Activated naive CD8-positive, alpha-beta T cell treated with anti-CD3 and anti-CD28 coated beads, Interleukin-2, amount 10 ng/mL, durations not matched to agents 7 days and 5 days (primary cell): ENCODE measurements around the gene CSNK2A1. TPM values are rescaled to one million over a fixed set of nuclear protein-coding genes. Genes with fewer than 3 reads are reported as not detected.

Experiments used
- ATAC-seq: fragments of 150-1000 bp; cut with Tn5 transposase; one replicate; pipeline ENCODE4 v1.10.0; 2021; ENCODE audit warnings: low read depth, moderate library complexity
- POLR2A ChIA-PET: fragments of 350-600 bp; sonication (Branson Sonifier 250); formaldehyde crosslinking; loops from one replicate; lab custom pipeline; 2021; ENCODE audit warnings: antibody characterized with exemption; lab: Charles Lee
- DNase-seq: peaks from one replicate; pipeline ENCODE4 v3.0.0; 2021
- H3K27ac Mint-ChIP-seq: one replicate; pipeline ENCODE4 v1.8.0; 2022; ENCODE audit warnings: mild to moderate bottlenecking, mixed read lengths
- H3K27me3 Mint-ChIP-seq: one replicate; pipeline ENCODE4 v1.8.0; 2022; ENCODE audit warnings: mild to moderate bottlenecking, moderate library complexity, mixed read lengths
- H3K36me3 Mint-ChIP-seq: one replicate; pipeline ENCODE4 v1.8.0; 2021; ENCODE audit warnings: mild to moderate bottlenecking, mixed read lengths
- H3K4me1 Mint-ChIP-seq: one replicate; pipeline ENCODE4 v1.8.0; 2021; ENCODE audit warnings: mixed read lengths
- H3K4me3 Mint-ChIP-seq: one replicate; pipeline ENCODE4 v1.8.0; 2022; ENCODE audit warnings: mild to moderate bottlenecking, moderate library complexity, mixed read lengths
- H3K9me3 Mint-ChIP-seq: one replicate; pipeline ENCODE4 v1.8.0; 2021; ENCODE audit warnings: mixed read lengths
- total RNA-seq, 2 experiments: library from RNA; stranded (reverse); gene quantifications; one replicate each; pipeline ENCODE4 v1.2.3, GENCODE V29; 2021

The CSNK2A1 gene
- total RNA-seq, 2 experiments from 2014 or later = 113 to 114 TPM

DNA sequence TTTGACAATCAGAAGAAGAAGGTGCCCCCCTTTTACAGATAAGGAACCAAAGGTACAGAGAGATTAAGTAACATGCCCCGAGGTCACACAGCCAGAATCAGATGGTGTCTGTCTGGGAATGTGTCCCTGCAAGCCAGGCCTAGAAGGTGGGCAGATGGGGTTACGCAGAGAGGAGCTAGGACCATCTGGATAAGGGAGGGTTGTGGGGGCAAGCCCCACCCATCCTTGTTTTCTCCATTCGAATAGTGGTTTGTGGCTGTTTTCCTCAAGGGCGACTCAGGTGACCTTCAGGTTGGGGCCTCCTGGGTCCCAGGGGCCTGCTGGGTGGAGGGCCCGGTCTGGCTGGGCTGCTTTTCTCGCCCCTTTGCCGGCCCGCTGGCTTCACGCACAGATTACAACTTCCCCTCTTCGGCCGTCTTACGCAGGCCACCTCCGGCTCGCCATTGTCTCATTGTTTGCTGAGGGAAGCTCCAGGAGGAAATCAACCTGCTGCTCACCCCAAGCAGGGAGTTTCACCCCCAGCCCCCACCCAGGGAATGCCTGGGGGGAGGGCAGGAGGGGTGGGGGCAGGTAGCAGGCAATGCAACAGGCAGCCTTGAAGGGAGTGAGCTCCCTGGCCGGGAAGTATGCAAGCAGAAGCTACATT, 30.8 kb upstream of the CSNK2A1 start:
- Mint-ChIP-seq H3K36me3 (no peaks in the 10 kb centered on the region), H3K4me1 (no peaks in the 10 kb centered on the region), H3K4me3 (no peak overlapping the region), H3K27me3 (peaks cover 17% of the 10 kb centered on the region), H3K9me3 (no peaks in the 10 kb centered on the region), H3K27ac (no peak overlapping the region)
- ATAC-seq (no peak), DNase-seq (no peak)
- POLR2A ChIA-PET = no interaction called here

DNA sequence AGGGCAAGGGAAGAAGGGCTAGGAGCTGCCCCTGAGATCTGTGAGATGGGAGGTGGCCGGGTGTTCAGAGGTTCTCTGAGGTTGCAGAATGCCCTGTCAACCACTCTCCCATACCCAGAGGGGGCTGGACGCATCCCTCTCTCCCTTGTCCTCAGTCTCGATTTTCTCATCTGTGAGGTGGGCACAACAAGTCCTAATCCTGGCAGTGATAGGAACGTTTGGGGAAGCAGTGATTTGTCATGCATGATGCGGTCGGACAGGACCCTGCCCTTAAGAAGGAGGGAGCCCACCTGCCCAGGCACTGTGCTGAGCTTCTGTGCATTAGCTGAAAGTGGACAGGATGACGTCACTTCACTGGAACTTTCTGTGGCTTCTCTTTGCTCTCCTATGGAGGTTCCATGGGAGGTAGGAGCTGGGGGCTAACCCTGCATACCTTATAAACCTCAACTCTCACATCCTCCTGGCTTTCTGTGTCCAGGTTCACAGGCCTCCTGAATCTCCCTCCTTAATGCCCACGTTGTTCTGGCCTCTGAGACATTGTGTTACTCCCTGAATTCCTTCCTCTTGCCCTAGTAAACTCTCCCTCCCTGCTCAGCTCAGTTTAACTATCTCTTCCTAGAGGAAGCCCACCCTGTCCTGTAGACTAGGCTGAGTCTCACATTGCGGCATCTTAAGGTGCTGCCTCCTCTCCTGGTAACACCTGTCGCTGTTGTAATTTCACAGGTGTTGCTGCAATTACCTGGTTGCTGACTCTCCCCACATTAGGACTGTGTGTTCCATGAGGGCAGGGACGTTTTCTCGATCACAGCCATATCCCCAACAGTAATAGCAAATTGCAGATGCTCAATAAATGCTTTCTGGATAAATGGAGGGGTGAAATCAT, 30.1 kb upstream of the CSNK2A1 start:
- H3K27me3 Mint-ChIP-seq = peaks cover 17% of the 10 kb centered on the region
- H3K27ac Mint-ChIP-seq = no peak overlapping the region
- no peaks in the 10 kb centered on the region for H3K36me3 Mint-ChIP-seq
- POLR2A ChIA-PET = no interaction called here
- H3K4me1 Mint-ChIP-seq = no peaks in the 10 kb centered on the region
- no peak overlapping the region for H3K4me3 Mint-ChIP-seq
- DNase-seq (no peak), ATAC-seq (no peak)
- no peaks in the 10 kb centered on the region for H3K9me3 Mint-ChIP-seq

DNA sequence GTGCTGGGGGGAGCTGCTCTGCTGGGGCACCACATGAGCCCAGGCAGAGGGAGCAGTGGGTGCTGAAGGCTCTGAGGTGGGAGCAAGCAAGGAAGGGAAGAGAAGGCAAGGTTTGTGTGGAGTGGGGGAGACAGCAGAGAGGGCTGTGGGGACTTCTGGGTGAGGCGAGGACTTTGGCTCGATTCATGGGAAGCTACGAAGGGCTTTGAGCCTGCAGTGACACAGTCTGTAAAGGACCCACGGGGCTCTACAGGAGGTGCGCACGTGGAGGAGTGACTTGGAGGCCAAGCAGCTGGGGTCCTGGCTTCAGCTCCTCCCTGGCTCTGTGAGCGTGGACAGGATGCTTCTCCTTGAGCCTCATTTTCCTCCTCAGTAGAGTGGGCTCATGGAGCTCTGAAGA, 29.1 kb upstream of the CSNK2A1 start:
- POLR2A ChIA-PET = no interaction called here
- DNase-seq = no peak
- H3K4me3 Mint-ChIP-seq = no peak overlapping the region
- H3K27ac Mint-ChIP-seq = no peak overlapping the region
- H3K36me3 Mint-ChIP-seq = no peaks in the 10 kb centered on the region
- ATAC-seq = no peak
- H3K4me1 Mint-ChIP-seq = no peaks in the 10 kb centered on the region
- H3K9me3 Mint-ChIP-seq = no peaks in the 10 kb centered on the region
- peaks cover 17% of the 10 kb centered on the region for H3K27me3 Mint-ChIP-seq

DNA sequence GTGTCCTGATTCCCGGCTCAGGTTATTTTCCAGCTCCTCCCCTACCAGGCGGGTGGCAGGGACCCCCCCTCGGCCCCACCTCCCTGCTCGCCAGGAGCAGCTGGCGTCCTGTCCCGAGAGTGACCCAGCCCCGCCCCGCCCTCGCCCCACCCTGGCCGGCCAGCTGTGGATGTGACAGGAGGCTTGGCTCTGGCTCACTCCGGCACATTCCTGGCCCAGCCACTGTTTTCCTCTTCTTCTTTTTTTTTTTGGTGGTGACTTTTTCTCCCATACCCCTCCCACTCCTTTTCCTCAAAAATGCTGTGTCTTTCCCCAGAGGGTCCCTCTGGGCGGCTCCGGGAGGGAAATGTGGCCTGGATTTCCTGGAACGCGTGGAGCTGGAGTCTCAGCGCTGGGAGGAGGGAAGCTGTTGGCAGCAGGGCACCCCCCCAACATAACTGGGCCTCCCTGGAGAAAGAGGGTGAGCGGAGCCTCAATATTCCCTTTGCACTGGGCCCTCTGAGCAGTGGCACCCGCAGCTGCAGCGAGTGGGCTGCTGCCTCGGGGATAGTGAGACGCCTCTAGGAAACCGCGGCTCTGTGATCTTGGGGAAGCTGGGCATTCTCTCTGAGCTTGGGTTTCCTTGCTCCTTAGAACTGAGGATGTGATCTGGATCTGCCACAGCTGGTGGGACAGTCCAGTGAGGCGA, 28.3 kb upstream of the CSNK2A1 start:
- Mint-ChIP-seq H3K4me1 (peaks cover 4% of the 10 kb centered on the region), H3K27me3 (peaks cover 23% of the 10 kb centered on the region), H3K36me3 (no peaks in the 10 kb centered on the region), H3K27ac (no peak overlapping the region), H3K9me3 (no peaks in the 10 kb centered on the region), H3K4me3 (no peak overlapping the region)
- no peak for ATAC-seq
- no peak for DNase-seq
- POLR2A ChIA-PET = no interaction called here

DNA sequence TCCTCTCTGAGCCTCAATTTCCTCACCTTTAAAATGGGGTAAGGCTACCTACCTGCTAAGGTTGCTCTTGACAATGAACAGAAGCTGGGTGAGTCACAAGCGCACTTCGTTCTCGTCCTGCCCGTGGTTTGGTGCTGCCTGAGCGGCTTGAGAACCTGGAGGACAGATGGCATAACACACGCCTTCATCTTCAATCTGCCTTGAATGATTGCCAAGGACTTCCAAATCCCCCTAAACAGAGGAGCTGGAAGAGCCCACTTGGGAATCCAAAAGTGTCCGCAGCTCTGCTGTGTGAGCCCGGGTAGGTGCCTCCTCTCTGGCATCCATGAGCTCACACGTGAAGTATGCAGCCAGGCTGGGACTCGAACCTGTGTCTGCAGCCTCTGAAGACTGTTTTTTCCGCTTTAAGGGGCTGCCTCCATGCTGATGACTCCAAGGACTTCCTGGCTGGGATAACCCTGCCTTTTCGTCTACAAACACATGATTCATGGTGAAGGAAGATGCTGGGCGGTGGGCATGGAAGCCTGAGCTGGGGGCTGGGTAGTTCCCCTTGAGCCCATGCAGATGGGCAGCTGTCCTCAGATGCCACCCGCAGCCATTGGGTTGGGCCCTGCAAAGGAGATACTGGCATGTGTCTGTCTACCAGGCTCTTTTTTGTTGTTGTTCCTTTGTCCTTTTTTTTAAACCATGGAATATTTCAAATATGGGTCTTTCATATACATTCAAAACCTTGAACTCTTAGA, 25.3 kb upstream of the CSNK2A1 start:
- peaks cover 23% of the 10 kb centered on the region for H3K27me3 Mint-ChIP-seq
- H3K36me3 Mint-ChIP-seq = no peaks in the 10 kb centered on the region
- H3K9me3 Mint-ChIP-seq = no peaks in the 10 kb centered on the region
- H3K27ac Mint-ChIP-seq = no peak overlapping the region
- H3K4me1 Mint-ChIP-seq = peaks cover 4% of the 10 kb centered on the region
- DNase-seq (no peak), ATAC-seq (no peak)
- POLR2A ChIA-PET = no interaction called here
- no peak overlapping the region for H3K4me3 Mint-ChIP-seq

DNA sequence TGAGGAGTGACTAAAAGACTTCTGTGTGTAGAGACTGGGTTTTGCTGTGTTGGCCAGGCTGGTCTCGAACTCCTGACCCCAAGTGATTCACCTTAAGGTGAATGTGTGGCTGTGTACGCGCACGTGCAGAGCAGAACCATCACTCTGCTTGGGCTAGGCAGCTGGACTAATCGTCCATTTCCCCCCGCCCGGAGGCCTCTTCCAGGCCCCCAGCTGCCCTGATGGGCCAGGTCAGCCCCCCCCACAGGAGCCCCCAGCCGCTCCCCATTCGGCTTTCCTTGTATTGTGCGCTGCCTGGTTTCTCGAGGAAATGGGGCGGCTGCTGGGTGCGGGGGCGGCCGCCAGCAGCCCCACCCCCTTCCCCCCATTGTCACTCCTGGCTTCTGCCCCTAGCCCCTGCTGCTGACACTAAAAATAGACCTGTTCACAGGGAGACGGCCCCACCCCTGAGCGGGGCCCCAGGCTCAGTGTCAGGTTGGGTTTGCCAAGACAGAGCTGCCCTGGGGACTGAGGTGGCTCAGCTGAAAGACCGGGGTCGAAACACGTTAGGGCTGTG, 24.6 kb upstream of the CSNK2A1 start:
- no peak for DNase-seq
- H3K27ac Mint-ChIP-seq = no peak overlapping the region
- POLR2A ChIA-PET = no interaction called here
- H3K4me1 Mint-ChIP-seq = peaks cover 4% of the 10 kb centered on the region
- no peak for ATAC-seq
- peaks cover 21% of the 10 kb centered on the region for H3K27me3 Mint-ChIP-seq
- H3K9me3 Mint-ChIP-seq = no peaks in the 10 kb centered on the region
- H3K36me3 Mint-ChIP-seq = no peaks in the 10 kb centered on the region
- no peak overlapping the region for H3K4me3 Mint-ChIP-seq

DNA sequence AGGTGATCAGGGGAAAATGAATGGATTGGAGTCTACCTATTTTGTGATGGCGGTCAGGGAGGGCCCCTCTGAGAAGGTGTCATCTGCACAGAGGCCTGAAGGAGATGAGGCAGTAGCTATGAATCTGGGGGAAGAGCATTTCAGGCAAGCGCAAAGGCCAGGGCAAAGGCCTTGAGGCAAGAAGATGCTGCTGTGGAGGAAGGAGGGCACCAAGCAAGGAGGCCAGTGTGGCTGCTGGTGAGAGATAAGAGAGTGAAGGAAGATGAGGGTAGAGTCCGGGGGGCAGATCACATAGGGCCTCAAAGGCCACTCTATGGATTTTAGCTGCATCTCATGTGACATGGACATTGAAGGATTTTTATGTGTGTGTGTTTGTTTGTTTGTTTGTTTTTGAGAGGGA, 20.6 kb upstream of the CSNK2A1 start:
- ATAC-seq (no peak), DNase-seq (no peak)
- Mint-ChIP-seq H3K36me3 (no peaks in the 10 kb centered on the region), H3K9me3 (no peaks in the 10 kb centered on the region), H3K27me3 (peaks cover 22% of the 10 kb centered on the region), H3K27ac (no peak overlapping the region), H3K4me1 (peaks cover 5% of the 10 kb centered on the region), H3K4me3 (no peak overlapping the region)
- POLR2A ChIA-PET = no interaction called here

DNA sequence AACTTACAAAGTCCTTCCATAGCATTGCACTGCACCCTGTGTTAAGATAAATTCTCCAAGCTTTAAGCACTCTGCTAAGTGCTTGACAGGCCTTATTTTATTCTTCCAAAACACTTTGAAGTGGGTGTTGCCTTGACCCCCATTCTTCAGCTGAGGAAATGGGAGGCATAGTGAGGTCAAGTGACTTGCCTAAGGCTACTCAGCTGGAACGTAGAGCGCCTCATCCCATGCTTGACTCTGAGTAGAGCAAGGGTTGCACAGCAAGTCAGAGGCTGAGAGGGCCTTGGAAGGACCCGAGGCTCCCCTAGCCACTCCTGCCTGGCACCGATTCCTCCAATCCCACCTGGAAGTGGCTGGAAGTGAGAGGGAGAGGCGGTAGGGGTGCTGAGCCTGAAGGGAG, 19.6 kb upstream of the CSNK2A1 start:
- no peaks in the 10 kb centered on the region for H3K9me3 Mint-ChIP-seq
- H3K27ac Mint-ChIP-seq = no peak overlapping the region
- no peak for DNase-seq
- H3K4me1 Mint-ChIP-seq = peaks cover 5% of the 10 kb centered on the region
- no peak for ATAC-seq
- H3K27me3 Mint-ChIP-seq = peaks cover 22% of the 10 kb centered on the region
- H3K4me3 Mint-ChIP-seq = no peak overlapping the region
- POLR2A ChIA-PET = no interaction called here
- H3K36me3 Mint-ChIP-seq = no peaks in the 10 kb centered on the region

DNA sequence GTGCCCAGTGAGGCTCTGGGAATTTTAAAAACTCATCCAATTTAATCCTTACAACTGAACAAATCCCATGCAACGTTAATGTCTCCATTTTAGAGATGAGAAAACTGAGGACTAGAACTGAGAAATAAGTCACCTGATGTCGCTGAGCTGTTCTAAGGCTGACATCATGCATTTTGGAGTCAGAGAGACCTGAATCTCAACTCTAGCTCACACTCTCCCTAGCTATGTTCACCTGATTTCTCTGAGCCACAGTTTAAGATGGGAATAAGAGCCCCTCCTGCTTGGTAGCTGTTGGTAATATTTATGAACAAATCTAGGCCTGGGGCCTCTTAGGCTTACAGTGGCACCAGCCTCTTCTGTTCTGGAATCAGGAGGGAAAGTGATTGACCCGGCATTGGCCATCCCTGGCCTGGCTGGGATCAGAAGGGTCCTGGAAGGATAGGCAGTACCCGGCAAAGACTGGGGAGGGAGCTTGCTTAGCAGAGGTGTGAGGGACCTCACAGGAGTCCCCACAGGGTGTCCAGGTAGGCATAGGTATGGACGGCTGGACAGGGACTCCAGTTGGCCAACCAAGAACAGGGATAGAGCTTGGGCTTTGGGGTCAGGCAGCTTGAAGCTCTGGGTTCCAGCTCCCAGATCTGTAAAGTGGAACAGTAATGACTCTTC, 18.8 kb upstream of the CSNK2A1 start:
- ATAC-seq = no peak
- Mint-ChIP-seq H3K27me3 (peaks cover 21% of the 10 kb centered on the region), H3K4me1 (peaks cover 3% of the 10 kb centered on the region), H3K36me3 (no peaks in the 10 kb centered on the region), H3K9me3 (no peaks in the 10 kb centered on the region), H3K4me3 (no peak overlapping the region), H3K27ac (no peak overlapping the region)
- POLR2A ChIA-PET = no interaction called here
- no peak for DNase-seq

DNA sequence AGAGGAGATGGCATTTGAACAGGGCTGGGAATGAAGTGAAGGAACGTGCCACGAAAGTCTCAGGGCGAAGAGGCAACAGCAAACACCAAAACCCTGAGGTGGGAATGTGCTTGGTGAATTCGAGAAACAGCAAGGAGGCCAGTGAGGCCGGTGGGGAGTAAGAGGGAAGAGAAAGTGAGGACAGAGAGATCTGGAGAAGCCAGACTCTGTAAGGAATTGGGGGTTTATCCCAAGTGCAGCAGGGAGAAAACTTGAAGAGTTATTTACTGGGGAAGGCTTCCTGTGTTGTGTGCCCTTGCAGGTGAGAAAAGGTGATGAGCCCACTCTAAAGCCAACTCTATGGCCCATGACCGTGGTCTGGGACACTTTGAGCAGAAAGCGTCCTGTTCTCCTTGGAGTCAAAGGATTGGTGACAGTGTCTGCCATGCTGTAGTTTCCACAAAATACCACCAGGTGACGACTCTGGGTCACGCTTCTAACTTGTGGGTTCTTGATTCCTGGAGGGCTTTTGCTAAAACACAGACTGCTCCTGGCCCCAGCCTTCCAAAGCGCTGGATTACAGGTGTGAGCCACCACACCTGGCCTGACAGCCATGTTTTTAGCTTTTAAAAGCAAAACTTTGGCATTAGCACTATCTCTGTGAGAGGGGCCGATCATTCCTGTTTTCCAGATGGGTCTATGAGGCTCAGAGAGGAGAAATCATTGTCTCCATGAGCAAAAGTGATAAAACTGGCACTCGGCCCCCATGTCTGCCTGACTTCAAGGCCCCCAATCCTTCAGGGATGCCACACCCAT, 18.0 kb upstream of the CSNK2A1 start:
- Mint-ChIP-seq H3K4me3 (no peak overlapping the region), H3K27me3 (peaks cover 20% of the 10 kb centered on the region), H3K4me1 (peaks cover 1% of the 10 kb centered on the region), H3K36me3 (no peaks in the 10 kb centered on the region), H3K9me3 (no peaks in the 10 kb centered on the region), H3K27ac (no peak overlapping the region)
- ATAC-seq (peak; percentile 68), DNase-seq (peak; percentile 41)
- POLR2A ChIA-PET = no interaction called here

DNA sequence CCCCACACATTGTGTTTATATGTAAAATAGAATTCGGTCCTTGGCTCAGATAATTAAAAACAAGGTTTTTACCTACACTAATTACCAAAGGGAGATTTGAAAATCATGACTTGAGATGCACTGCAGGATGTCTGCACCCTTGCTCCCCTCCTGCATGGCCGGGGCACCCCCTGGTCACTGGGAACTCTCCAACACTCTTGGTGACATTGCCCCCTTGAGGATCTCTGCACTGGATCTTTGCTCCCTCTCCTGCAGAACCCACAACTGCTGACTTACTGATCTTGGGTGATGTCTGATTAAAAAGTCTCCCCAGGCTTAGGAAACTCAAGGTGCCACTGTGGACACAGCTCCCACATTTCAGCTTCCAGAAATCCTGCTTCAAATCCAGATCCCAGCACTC, 17.1 kb upstream of the CSNK2A1 start:
- Mint-ChIP-seq H3K36me3 (no peaks in the 10 kb centered on the region), H3K4me3 (no peak overlapping the region), H3K27me3 (peaks cover 20% of the 10 kb centered on the region), H3K27ac (no peak overlapping the region), H3K9me3 (no peaks in the 10 kb centered on the region), H3K4me1 (peaks cover 1% of the 10 kb centered on the region)
- ATAC-seq (no peak), DNase-seq (no peak)
- POLR2A ChIA-PET = no interaction called here

DNA sequence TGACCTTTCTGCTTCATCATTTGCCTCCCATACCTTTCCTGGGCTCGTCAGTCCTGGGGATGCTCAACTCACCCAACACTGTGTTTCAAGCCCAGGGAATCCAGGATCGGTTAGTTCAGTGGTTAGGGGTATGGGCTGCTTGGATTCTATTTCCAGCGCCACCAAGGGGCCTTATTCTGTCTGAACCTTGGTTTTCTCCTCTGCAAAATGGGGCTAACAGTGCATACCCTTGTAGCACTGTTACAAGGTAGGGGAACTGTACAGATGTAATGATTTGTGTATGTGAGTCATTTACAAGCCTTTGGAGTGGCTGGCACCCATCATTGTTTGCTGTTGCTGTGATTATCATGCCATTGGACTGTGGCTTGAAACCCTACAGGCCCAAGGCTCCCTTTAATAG, 14.5 kb upstream of the CSNK2A1 start:
- H3K27me3 Mint-ChIP-seq = peaks cover 31% of the 10 kb centered on the region
- H3K36me3 Mint-ChIP-seq = no peaks in the 10 kb centered on the region
- H3K9me3 Mint-ChIP-seq = no peaks in the 10 kb centered on the region
- ATAC-seq (no peak), DNase-seq (no peak)
- H3K27ac Mint-ChIP-seq = no peak overlapping the region
- H3K4me3 Mint-ChIP-seq = no peak overlapping the region
- POLR2A ChIA-PET = no interaction called here
- peaks cover 1% of the 10 kb centered on the region for H3K4me1 Mint-ChIP-seq
